GM19455 (cell line): ENCODE data around the gene HDDC3.

Source experiments
- ATAC-seq: cut with Tn5 transposase; IDR thresholded peaks from one replicate; pipeline ENCODE4 v1.9.1; 2021; ENCODE audit not compliant: unreplicated experiment

HDDC3 gene

DNA sequence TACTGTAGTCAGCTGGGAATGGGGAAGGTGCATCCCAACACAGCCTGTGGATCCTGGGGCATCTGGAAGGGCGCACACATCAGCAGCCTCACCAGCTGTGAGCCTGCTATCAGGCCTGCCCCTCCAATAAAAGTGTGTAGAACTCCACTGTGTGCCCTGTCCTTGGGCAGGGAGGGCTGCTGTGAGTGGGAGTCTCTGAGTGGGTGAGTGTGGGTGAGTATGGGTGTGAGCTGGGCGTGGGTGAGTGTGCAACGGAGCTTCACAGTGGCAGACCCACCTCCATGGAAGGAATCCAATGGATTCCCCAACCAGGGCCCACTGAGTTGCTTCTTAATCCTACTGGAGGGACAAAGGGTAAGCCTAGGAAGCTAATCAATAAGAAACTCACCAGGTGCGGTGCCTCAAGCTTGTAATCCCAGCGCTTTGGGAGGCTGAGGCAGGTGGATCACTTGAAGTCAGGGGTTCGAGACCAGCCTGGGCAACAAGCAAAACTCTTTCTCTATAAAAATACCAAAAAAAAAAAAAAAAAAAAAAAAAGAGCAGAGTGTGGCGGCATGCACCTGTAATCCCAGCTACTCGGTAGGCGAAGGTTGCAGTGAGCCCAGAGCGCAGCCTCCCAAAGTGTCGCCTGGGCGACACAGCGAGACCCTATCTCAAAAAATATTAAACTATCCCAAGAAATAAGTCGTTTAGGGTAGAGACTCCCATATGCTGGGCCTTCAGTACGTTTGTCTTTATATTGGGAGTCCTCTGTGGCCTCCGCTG is 21.8 kb upstream of the HDDC3 start:
- no peak for ATAC-seq

DNA sequence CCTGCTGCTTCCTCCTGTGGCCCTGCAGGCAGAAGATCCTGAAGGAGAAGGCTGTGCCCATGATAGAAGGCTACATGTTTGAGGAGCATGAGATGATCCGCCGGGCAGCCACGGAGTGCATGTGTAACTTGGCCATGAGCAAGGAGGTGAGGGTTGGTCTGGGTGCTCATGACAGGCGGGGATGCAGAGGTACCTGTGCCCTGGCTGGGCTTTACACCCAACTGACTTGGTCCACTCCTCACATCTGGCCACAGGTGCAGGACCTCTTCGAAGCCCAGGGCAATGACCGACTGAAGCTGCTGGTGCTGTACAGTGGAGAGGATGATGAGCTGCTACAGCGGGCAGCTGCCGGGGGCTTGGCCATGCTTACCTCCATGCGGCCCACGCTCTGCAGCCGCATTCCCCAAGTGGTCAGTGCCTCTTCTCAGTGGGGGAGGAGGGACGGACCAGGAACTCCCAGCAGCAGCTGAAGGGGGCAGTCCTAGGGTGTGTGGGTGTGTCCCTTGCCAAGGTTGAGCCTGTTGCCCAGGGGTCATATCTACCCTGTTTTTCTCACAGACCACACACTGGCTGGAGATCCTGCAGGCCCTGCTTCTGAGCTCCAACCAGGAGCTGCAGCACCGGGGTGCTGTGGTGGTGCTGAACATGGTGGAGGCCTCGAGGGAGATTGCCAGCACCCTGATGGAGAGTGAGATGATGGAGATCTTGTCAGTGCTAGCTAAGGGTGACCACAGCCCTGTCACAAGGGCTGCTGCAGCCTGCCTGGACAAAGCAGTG is 20.7 kb upstream of the HDDC3 start:
- ATAC-seq, result no peak

DNA sequence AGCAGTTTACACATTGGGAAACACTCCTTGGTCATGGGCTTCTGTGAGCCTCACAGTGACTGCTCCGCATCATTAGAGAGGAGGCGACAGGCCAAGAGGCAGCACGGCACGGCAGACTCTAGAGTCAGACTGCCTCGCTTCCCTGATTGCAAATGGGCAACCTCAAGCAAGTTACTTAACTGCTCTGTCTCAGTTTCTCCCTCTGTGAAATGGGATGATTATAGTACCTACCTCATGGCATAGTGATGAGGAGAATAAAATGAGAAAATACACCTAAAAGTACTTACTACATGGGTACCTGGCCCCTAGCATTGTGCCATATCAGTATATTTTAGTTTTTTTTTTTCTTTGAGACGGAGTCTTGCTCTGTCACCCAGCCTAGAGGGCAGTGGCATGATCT is 18.3 kb upstream of the HDDC3 start:
- ATAC-seq, result no peak

DNA sequence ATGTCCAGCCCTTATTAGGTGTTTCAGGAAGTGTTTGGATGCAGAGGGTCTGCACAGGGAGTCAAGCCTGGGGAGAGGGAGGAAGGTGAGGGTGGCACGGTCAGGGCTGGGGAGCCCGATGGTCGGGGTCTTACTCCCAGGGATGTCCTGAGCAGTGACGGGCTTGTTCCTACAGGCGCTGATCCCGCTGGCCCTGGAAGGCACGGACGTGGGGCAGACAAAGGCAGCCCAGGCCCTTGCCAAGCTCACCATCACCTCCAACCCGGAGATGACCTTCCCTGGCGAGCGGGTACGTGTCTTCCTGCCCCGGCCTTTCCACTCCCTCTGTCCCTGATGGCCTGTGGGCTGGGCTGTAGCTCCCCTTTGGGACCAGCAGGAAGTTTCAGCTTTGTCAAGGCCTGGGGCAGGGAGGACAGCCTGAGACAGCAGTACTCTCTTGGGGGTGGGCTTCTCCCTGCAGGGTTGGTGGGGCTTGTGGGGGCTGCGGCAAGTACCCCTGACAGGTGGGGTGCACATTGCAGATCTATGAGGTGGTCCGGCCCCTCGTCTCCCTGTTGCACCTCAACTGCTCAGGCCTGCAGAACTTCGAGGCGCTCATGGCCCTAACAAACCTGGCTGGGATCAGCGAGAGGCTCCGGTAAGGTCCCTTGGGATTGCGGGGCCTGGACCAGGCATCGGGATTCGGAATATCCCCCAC is 17.8 kb upstream of the HDDC3 start:
- no peak for ATAC-seq

DNA sequence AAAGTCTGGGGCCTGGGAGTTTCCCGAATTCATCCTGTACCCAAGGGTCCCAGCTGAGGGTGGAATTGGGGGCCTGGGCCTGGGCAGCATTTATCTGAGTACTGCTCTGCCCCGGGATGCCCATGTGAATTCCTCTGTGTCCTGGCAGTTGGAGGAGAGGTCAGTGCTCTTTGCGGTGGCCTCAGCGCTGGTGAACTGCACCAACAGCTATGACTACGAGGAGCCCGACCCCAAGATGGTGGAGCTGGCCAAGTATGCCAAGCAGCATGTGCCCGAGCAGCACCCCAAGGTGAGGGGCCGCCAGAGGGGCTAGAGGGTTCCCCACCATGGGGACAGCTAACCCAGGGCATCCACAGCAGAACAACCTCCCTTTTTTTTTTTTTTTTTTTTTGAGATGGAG is 16.2 kb upstream of the HDDC3 start:
- no peak for ATAC-seq

DNA sequence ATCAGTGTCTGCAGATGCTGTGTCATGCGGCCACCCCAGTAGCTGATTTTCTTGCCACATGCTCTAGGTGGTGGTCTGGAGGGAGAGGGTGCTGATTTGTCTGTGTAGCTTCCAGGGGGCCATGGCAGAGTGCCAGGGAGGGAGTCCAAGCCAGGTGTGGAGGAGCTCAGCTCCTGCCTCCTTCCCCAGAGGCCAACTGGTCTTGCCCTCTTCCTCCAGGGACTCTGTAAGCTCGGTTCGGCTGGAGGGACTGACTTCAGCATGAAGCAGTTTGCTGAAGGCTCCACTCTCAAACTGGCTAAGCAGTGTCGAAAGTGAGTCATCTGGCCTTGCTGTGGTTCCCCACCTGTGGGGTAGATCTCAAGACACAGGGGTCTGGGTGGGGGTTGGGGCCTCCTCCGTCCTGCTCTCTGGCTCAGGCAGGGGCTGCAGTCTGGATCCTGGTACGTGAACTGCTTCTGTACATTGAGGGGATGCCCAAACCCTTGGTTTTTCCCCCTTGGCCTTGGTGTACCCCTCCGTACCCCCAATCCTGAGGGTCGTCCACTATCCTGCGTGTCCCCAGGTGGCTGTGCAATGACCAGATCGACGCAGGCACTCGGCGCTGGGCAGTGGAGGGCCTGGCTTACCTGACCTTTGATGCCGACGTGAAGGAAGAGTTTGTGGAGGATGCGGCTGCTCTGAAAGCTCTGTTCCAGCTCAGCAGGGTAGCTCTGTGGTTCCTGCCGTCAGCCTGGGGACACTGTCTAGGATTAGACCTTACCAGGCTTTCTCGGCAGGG is 15.4 kb upstream of the HDDC3 start:
- ATAC-seq, result no peak

DNA sequence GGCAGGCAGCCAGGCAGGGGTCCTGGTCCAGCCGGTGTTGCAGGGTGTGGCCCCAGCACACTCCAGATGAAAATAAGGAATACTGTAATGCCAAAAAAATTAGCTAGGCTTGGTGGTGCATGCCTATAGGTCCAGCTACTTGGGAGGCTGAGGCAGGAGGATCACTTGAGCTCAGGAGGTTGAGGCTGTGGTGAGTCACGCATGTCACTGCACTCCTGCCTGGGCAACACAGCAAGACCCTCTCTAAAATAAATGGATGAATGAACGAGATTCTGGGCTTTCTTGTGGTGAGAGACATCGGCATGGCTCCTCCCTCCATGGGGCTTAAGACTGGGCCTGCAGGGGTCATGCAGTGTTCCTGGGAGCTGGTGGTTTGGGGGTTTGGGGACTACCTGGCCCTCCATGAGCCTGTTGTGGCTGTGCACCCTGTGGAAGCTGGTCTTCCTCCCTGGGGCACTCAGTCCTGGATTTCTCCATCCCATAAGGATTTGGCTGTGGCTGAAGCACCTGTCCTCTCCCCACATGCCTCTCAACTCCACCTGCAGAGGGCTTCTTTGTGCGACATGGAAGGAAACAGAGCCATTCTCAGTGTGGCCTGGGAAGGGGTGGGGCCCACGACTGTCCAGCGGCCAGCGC is 14.7 kb upstream of the HDDC3 start:
- ATAC-seq, result no peak

DNA sequence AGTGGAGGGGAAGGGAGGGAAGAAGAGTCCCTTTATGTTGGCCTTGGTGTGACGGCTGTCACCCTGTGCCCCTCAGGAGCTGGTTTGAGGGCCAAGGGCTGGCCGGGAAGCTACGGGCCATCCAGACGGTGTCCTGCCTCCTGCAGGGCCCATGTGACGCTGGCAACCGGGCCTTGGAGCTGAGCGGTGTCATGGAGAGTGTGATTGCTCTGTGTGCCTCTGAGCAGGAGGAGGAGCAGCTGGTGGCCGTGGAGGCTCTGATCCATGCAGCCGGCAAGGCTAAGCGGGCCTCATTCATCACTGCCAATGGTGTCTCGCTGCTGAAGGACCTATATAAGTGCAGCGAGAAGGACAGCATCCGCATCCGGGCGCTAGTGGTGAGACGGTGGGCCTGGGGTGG is 14.2 kb upstream of the HDDC3 start:
- ATAC-seq, result no peak

DNA sequence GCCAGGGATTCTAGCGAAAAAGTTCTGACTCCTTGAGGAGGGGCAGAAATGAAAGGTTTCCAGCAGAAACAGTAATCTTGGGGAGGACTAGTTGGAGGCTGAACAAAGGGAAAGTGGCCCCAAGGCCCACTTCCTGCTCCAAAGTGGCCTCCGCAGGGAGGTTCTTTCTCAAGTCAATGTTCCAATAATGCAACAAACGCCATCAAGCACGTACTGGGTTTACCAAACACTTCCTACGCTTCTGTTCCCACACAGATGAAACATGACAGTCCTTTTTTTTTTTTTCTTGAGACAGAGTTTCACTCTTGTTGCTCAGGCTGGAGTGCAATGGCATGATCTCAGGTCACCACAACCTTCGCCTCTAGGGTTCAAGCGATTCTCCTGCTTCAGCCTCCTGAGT is 12.7 kb upstream of the HDDC3 start:
- ATAC-seq, result no peak

DNA sequence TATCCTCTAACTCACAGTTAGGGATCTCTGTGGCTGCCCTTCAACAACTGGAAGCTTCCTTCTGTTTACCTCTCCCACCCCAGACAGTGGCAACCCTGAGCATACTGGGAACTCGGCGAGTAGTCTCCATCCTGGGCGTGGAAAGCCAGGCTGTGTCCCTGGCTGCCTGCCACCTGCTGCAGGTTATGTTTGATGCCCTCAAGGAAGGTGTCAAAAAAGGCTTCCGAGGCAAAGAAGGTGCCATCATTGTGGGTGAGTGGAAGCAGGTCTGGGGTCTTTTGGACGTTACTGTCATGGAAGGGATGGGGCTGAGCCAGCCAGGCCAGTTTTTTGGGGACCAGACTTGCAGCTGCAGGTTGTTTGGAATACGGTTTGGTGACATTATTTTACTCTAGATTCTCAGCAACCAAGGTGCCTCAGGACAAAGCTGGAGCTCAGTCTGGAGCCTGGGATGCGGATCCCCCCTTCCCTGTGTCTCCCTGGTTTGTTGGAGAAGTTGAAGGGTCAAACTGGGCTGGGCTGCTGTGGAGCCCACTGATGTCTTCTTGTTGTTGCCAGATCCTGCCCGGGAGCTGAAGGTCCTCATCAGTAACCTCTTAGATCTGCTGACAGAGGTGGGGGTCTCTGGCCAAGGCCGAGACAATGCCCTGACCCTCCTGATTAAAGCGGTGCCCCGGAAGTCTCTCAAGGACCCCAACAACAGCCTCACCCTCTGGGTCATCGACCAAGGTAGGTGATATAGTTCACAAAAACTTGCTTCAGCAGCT is 10.2 kb upstream of the HDDC3 start:
- ATAC-seq, result no peak

DNA sequence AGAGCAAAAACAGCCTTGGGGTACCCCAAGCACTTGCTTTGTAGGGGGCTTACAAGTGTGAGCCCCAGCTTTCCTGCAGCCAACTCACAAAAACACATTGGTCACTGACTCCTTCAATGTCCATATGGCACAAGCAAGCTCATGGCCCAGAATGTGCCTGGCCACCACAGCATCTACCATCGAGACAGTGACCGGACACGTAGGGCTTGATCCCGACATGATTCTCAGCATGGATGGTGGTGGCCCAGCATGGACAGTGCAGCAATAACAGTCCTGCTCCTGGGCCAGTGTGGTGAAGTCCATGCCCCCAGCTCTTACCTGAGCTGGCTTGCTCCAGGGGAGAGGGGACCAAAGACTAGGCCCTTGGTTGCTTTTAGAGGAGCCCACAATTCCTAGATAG is 8.7 kb upstream of the HDDC3 start:
- ATAC-seq, result no peak

DNA sequence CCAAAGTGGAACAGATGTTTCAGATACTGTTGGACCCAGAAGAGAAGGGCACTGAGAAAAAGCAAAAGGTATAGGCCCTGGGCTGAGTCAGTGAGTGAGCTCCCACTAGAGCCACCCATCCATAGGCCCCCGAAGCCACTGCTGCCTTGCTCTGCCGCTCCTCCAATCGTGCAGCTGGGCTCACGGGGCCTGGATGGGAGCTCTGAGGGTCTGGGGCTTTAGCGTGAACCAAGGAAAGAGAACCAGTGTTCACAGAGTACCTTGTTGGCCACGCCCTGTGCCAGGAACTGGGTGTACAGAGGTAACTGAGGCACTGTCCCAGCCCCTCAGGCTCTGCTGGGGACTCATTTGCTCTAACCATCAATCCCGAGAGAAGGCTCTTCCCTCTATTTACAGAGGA is 7.4 kb upstream of the HDDC3 start:
- ATAC-seq, result no peak

DNA sequence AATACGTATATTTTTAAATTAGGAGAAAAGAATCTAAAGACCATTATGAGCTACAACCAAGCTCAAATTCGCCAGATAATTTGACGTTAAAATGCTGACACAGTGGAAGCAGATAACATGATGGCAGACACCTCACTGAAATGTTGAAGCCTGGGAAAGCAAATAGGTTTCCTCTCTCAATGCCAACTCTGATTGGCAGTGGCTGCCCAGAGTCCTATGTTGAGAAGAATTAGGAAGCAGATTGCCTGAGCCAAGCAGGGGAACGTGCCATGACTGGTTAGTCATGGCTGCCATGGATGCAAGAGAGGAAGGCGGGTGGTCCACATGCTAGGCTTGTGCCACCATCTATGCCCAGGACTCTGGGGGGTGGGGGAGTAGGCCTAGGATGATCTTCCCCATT is 5.9 kb upstream of the HDDC3 start:
- ATAC-seq, result no peak

DNA sequence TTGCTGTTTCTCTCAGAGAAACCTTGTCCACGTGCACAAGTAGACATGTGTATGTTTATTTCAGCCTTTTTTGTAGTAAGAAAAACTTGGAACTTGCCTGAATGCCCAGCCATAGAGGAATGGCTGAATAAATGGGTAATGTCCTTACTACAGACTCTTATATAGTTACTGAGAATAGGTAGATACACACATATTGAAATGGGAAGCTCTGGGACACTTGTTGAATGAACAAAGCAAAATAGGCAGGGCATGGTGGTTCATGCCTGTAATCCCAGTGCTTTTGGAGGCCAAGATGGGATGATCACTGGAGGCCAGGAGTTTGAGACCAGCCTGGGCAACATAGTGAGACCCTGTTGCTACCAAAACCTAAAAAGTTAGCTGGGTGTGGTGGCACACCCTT is 4.5 kb upstream of the HDDC3 start:
- no peak for ATAC-seq

DNA sequence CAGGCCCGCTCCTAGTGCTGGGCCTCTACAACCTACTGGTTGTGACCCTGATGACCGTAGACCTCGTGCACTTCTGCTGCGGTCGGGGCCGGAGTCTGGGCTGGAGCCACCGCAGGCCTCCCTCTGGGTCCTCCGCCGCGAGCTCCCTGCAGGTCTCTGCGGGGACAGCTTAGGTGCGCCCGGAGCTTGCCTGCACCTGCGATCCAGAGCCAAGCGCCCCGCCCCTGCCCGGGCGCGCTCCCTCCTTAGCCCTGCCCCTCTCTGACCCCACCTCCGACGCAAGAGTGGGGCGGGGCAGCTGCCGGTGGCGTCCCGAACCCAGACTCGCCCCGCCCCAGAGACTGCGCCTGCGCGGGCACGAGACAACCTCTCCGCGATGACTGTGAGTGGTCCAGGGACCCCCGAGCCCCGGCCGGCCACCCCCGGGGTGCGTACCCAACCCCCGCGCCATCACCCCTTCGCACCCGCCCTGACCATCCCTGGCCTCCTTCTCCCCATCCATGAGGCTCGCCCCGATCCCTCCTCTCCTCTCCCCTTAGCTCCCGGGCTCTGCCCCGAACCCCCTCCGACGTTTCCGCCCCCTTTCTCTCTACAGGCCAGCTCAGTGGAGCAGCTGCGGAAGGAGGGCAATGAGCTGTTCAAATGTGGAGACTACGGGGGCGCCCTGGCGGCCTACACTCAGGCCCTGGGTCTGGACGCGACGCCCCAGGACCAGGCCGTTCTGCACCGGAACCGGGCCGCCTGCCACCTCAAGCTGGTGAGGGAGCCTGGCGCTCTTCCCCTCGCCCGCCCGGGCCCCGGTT is 2.8 kb upstream of the HDDC3 start, which contains the start of gene UNC45A:
UNC45A (plus strand) TSS at position 337 of the 803 bp plus-strand sequence; CDS start at position 377, 40 bp downstream.
- peak; percentile 65 for ATAC-seq

DNA sequence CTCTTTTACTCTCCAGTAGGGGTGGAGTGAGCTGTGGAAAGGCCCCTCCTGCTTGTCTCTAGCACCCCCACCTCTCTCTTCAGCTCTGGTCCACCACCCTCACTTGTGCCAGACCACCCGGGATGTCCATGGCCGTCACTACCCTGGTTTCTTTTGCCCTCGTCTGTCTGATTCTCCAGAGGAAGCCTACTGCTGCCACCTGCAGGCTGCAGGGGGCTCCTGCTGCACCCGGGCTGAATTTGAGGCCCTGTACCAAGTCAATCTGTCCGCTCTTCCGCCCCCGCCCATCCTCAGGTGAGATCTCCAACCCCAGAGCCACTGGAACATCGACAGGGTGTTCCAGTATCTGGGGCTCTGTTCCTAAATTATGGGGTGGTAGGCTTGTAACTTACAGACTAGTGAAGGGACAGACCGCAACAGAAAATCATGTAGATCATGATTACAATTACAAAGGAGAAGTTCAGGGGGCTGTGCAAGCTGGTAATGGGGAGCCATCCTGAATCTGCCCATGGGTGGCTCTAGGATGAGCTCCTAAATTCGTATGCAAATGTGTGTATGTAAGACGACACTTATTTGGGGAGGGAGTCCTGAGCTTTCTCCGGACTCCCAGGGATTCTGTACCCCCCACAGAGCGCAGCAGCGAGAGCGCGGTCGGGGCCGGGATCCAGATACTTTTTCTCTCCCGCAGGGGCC is 2.1 kb upstream of the HDDC3 start:
- peak; percentile 1 for ATAC-seq

DNA sequence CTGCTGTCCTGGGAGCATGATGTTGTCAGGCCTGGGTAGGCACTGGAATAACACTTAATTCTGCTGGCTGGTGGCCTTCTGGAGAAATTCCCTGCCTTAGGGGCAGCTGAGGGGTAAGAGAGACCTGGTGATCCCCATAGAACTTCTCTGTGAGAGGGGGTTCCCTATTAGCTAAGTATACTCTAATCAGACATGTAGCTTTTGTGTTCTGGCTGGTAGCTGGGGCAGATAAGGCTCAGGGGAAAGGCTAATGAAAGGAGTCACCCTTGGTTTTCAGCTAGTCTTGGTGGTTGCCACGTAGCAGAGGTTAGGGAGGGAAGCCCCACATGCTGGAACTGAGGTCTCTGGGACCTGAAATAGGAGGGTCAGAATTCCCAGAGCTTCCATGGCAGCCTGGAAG is 952 bp upstream of the HDDC3 start:
- ATAC-seq, result no peak

DNA sequence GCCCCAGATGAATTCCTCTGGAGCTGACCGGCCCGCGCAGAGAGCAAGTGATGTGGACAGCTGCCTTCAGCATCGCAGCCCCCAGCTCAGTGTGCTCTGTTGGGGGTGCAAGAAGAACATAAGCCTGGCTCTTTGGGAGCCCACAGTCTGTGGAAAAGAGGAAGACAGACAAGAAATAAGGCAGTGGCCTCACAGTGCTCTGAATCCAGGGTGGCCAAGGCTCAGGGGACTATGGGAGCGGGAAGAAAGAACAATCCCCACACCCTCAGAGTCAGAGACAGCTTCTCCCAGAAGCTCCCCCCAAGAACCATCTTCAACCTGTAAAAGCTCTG is 277 bp upstream of the HDDC3 start:
- ATAC-seq, result no peak

DNA sequence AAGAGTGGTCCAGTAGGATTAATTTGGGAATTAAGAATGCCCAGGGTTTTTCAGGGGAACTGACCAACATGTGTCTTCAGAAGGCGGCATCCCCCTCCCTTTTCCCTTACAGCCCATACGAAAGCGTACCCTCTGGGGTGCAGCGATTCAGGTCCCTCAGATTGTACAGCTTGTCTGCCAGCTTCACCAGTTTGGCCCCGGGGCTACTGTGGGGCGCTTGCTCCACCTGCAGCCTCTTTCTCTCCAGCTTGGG is 848 bp downstream of the HDDC3 start:
- no peak for ATAC-seq
